HepG2 (cell line): ENCODE results near the gene ZNF134. TPM values are rescaled to one million over a fixed set of nuclear protein-coding genes. Genes with fewer than 3 reads are reported as not detected.
A peak's percentile ranks its signal among the peaks of the same experiment; 100 is the strongest.

Source experiments
- ARNT2 ChIP-seq: sonication (generic); formaldehyde crosslinking; IDR thresholded peaks from 2 replicates; pipeline ENCODE4 v1.8.0; 2022; ENCODE audit warnings: mild to moderate bottlenecking, low read depth, missing genetic modification reagents, moderate library complexity
- DMAP1 ChIP-seq: IDR thresholded peaks from 2 replicates; pipeline ENCODE4 v1.6.1; 2016
- ETV5 ChIP-seq: IDR thresholded peaks from 2 replicates; pipeline ENCODE4 v1.6.1; 2018; ENCODE audit warnings: missing biosample characterization, missing genetic modification reagents, inconsistent platforms, borderline replicate concordance
- JUNB ChIP-seq: sonication (generic); formaldehyde crosslinking; IDR thresholded peaks from 2 replicates; pipeline ENCODE4 v1.8.0; 2022; ENCODE audit warnings: missing genetic modification reagents, mild to moderate bottlenecking, borderline replicate concordance
- KDM5A ChIP-seq: fragments of 200-600 bp; sonication (generic); IDR thresholded peaks from 2 replicates; pipeline ENCODE4 v1.7.0; 2018; ENCODE audit warnings: antibody characterized with exemption, mild to moderate bottlenecking, low read length, borderline replicate concordance
- KLF12 ChIP-seq: sonication (generic); formaldehyde crosslinking; IDR thresholded peaks from 2 replicates; pipeline ENCODE4 v1.4.0; 2020; ENCODE audit warnings: missing genetic modification reagents, borderline replicate concordance
- POGZ ChIP-seq: sonication (generic); formaldehyde crosslinking; IDR thresholded peaks from 2 replicates; pipeline ENCODE4 v1.4.0; 2020; ENCODE audit warnings: mild to moderate bottlenecking, missing genetic modification reagents
- POLR2AphosphoS2 ChIP-seq: IDR thresholded peaks from 2 replicates; pipeline ENCODE4 v1.6.1; 2011; ENCODE audit warnings: low read depth, low read length, improper control_type of control experiment
- RARG ChIP-seq: sonication (generic); formaldehyde crosslinking; IDR thresholded peaks from 2 replicates; pipeline ENCODE4 v1.4.0; 2020; ENCODE audit warnings: low read depth, mild to moderate bottlenecking, missing genetic modification reagents
- RBM39 ChIP-seq: fragments of 200-400 bp; formaldehyde crosslinking; IDR thresholded peaks from one replicate; pipeline ENCODE4 v1.6.1; 2018; ENCODE audit warnings: antibody characterized with exemption, mild to moderate bottlenecking, low read depth, low read length; ENCODE audit not compliant: poor library complexity, severe bottlenecking
- SOX6 ChIP-seq, 2 experiments: fragments of 450-650 bp in 1 of 2; sonication (generic) in 1 of 2; formaldehyde crosslinking in 1 of 2; IDR thresholded peaks; 2 replicates each; pipeline versions ENCODE4 v1.4.0 to v1.6.1; 2017 to 2020; ENCODE audit warnings: antibody characterized with exemption in 1 of 2, mild to moderate bottlenecking in 1 of 2, missing genetic modification reagents in 1 of 2
- YEATS4 ChIP-seq: sonication (generic); formaldehyde crosslinking; IDR thresholded peaks from 2 replicates; pipeline ENCODE4 v1.4.0; 2020; ENCODE audit warnings: missing genetic modification reagents, borderline replicate concordance
- ZNF501 ChIP-seq: sonication (generic); formaldehyde crosslinking; IDR thresholded peaks from 2 replicates; pipeline ENCODE4 v1.5.1; 2020; ENCODE audit warnings: mild to moderate bottlenecking, moderate library complexity, missing genetic modification reagents
- ZNF510 ChIP-seq: sonication (generic); formaldehyde crosslinking; IDR thresholded peaks from 2 replicates; pipeline ENCODE4 v1.4.0; 2020; ENCODE audit warnings: low read depth, mild to moderate bottlenecking, missing genetic modification reagents
- ZNF564 ChIP-seq: sonication (generic); formaldehyde crosslinking; IDR thresholded peaks from 2 replicates; pipeline ENCODE4 v1.8.1; 2023; ENCODE audit warnings: mild to moderate bottlenecking, missing genetic modification reagents
- ZSCAN22 ChIP-seq: sonication (generic); formaldehyde crosslinking; IDR thresholded peaks from 2 replicates; pipeline ENCODE4 v1.4.0; 2020; ENCODE audit warnings: mild to moderate bottlenecking, missing genetic modification reagents
- polyA plus RNA-seq, 8 experiments: library from polyadenylated mRNA; depleted of rRNA in 3 of 8; stranded (reverse) in 7 of 8; unstranded in 1 of 8; fragments of >200 nt; fragmentation: Illumina TruSeq in 4 of 8; extraction: Trizol in 4 of 8; gene quantifications; 2 replicates each; pipeline versions ENCODE4 v1.2.1 to v1.2.3, GENCODE V29; 2011 to 2016; ENCODE audit warnings: low read depth in 4 of 8, missing spikeins in 1 of 8, mixed read lengths in 1 of 8; ENCODE audit not compliant: insufficient read depth in 1 of 8
- total RNA-seq, 5 experiments: library from RNA; depleted of rRNA; stranded (reverse); fragments of >200 nt; fragmentation: Illumina TruSeq; extraction: Trizol; gene quantifications; 2 replicates each; pipeline ENCODE4 v1.2.3, GENCODE V29; 2016; ENCODE audit warnings: low read depth in 1 of 5
- TF ChIP-seq, protein P1 (sequence below): sonication (generic); formaldehyde crosslinking; IDR thresholded peaks from 2 replicates; pipeline ENCODE4 v1.5.0; 2020; ENCODE audit warnings: missing genetic modification reagents
- TF ChIP-seq, protein P2 (sequence below): IDR thresholded peaks from 2 replicates; pipeline ENCODE4 v1.6.1; 2016; ENCODE audit warnings: low read depth
- TF ChIP-seq, protein P3 (sequence below), 2 experiments: fragments of 450-650 bp in 1 of 2; sonication (generic) in 1 of 2; formaldehyde crosslinking; IDR thresholded peaks; 2 replicates each; pipeline versions ENCODE4 v1.5.0 to v1.8.0; 2020 to 2022; ENCODE audit warnings: mild to moderate bottlenecking in 1 of 2, missing genetic modification reagents in 1 of 2
- TF ChIP-seq, protein P4 (sequence below): sonication (generic); formaldehyde crosslinking; IDR thresholded peaks from 2 replicates; pipeline ENCODE4 v1.4.0; 2020; ENCODE audit warnings: missing genetic modification reagents, borderline replicate concordance
- TF ChIP-seq, protein P5 (sequence below): IDR thresholded peaks from 2 replicates; pipeline ENCODE4 v1.6.1; 2016; ENCODE audit warnings: mild to moderate bottlenecking, missing biosample characterization, missing genetic modification reagents

ZNF134 gene
- total and polyA plus RNA-seq, 2 of the 13 experiments (the other 11 are each of a cell fraction or from before 2014, with no cell fraction given): 6.8 to 17.1 TPM

DNA sequence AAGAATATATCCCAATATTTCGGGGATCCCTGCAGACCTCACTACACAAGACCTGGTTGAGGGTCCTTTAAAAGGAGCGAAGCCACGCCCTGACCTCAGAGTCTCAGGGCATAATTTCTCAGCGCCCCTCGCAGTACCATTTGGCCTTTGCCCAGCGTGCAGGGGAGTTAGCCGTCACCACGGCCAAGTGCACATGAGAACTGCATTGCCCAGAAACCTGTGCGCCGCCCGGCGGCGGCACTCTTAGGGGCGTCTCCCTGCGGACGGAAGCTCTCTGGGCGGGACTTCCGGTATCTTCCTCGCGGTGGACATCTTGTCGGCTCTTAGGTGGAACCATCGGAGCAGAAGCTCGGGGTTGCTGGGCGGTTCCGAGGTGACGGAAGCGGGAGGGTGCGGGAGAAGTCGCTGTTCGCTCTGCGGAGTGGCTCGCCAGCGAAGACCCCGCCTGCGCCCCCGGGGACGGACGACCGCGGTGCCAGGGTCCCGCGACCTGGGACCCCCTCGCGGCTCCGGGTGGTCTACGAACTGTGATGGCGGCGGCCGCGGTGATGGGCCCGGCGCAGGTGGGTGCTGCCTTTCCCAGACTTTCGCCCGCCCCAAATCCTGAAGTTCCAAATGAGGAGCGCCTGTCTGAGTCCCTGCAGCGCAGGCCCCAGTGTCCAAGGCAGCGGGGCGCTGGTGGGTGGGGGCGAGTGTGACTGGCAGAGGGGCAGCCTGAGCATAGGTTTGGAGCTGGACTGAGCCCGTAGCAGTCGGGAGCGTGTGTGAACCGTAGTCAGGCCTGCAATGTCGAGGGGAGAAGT, at the start of gene ZNF134 (continued):
- TF ChIP-seq ZNF510 (CRISPR knock-in tag) (0 out of 2 replicates have a peak, but pooled peaks have one; percentile 59), YEATS4 (peak; percentile 80), POGZ (CRISPR knock-in tag) (peak; percentile 66), DMAP1 (no peak; the same call in 1 of the 2 replicates), KDM5A (peak; percentile 72; the same call in 1 of the 2 replicates), JUNB (CRISPR knock-in tag) (no peak), POLR2AphosphoS2 (no peak), KLF12 (0 out of 2 replicates have a peak, but pooled peaks have one; percentile 84), RARG (0 out of 2 replicates have a peak, but pooled peaks have one; percentile 85), ZNF501 (CRISPR knock-in tag) (peak; percentile 85), ZNF564 (CRISPR knock-in tag) (no peak), SOX6 (IDR thresholded peaks at IDR 0.05) (no peak), SOX6 (CRISPR knock-in tag; IDR thresholded peaks at IDR 0.05) (peak; percentile 47; the same call in 1 of the 2 replicates), ARNT2 (CRISPR knock-in tag) (peak; percentile 73; the same call in 1 of the 2 replicates), RBM39 (peak; percentile 83), ETV5 (peak; percentile 14; the same call in 1 of the 2 replicates), ZSCAN22 (CRISPR knock-in tag) (peak; percentile 56; the same call in 1 of the 2 replicates)
- TF ChIP-seq, protein P1, sequence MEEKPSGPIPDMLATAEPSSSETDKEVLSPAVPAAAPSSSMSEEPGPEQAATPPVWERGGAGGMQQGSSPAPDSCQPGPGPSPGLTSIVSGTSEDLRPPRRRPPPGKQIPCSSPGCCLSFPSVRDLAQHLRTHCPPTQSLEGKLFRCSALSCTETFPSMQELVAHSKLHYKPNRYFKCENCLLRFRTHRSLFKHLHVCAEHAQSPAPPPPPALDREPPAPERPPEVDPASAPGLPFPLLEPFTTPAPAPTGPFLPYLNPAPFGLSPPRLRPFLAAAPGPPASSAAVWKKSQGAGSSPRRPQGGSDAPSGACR: peak; percentile 76; the same call in 1 of the 2 replicates
- TF ChIP-seq, protein P2, sequence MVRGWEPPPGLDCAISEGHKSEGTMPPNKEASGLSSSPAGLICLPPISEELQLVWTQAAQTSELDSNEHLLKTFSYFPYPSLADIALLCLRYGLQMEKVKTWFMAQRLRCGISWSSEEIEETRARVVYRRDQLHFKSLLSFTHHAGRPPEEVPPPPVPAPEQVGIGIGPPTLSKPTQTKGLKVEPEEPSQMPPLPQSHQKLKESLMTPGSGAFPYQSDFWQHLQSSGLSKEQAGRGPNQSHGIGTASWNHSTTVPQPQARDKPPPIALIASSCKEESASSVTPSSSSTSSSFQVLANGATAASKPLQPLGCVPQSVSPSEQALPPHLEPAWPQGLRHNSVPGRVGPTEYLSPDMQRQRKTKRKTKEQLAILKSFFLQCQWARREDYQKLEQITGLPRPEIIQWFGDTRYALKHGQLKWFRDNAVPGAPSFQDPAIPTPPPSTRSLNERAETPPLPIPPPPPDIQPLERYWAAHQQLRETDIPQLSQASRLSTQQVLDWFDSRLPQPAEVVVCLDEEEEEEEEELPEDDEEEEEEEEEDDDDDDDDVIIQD (CRISPR knock-in tag): 0 out of 2 replicates have a peak, but pooled peaks have one; percentile 48
- TF ChIP-seq, protein P3, sequence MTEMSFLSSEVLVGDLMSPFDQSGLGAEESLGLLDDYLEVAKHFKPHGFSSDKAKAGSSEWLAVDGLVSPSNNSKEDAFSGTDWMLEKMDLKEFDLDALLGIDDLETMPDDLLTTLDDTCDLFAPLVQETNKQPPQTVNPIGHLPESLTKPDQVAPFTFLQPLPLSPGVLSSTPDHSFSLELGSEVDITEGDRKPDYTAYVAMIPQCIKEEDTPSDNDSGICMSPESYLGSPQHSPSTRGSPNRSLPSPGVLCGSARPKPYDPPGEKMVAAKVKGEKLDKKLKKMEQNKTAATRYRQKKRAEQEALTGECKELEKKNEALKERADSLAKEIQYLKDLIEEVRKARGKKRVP (CRISPR knock-in tag; IDR thresholded peaks at IDR 0.05): no peak; a peak in 1 of 4 replicates
- TF ChIP-seq, protein P4, sequence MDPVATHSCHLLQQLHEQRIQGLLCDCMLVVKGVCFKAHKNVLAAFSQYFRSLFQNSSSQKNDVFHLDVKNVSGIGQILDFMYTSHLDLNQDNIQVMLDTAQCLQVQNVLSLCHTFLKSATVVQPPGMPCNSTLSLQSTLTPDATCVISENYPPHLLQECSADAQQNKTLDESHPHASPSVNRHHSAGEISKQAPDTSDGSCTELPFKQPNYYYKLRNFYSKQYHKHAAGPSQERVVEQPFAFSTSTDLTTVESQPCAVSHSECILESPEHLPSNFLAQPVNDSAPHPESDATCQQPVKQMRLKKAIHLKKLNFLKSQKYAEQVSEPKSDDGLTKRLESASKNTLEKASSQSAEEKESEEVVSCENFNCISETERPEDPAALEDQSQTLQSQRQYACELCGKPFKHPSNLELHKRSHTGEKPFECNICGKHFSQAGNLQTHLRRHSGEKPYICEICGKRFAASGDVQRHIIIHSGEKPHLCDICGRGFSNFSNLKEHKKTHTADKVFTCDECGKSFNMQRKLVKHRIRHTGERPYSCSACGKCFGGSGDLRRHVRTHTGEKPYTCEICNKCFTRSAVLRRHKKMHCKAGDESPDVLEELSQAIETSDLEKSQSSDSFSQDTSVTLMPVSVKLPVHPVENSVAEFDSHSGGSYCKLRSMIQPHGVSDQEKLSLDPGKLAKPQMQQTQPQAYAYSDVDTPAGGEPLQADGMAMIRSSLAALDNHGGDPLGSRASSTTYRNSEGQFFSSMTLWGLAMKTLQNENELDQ (CRISPR knock-in tag): no peak
- TF ChIP-seq, protein P5, sequence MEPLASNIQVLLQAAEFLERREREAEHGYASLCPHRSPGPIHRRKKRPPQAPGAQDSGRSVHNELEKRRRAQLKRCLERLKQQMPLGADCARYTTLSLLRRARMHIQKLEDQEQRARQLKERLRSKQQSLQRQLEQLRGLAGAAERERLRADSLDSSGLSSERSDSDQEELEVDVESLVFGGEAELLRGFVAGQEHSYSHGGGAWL (CRISPR knock-in tag): peak; percentile 63
